ENCODE results near the gene SPDYE9.
"Not testable (repeated sequence)": the region's sequence is repeated elsewhere in the genome, so short reads cannot be mapped to it uniquely, and the experiment has no call there.

SPDYE9 gene

GRCh38 chr7:73085938-73086337, at the start of gene SPDYE9:
TSS of gene SPDYE9 (minus strand) at chr7:73086038. CDS start at chr7:73084238, 1,800 bp downstream.
- in situ Hi-C loops (cut with MboI; ENCODE audit: low sequenced_read_pairs) = not testable (repeated sequence)

- in situ Hi-C loops (cut with MboI; ENCODE audit: low sequenced_read_pairs) = not testable (repeated sequence)
These were observed 49.0 kb upstream of the SPDYE9 start for GRCh38 chr7:73134866-73135265.

- in situ Hi-C loops (cut with MboI; ENCODE audit: low sequenced_read_pairs) = not testable (repeated sequence)
These were observed 46.9 kb upstream of the SPDYE9 start for GRCh38 chr7:73132651-73133217.

- in situ Hi-C loops (cut with MboI; ENCODE audit: low sequenced_read_pairs) = not testable (repeated sequence)
These were observed 44.8 kb upstream of the SPDYE9 start for GRCh38 chr7:73130612-73131011.

- in situ Hi-C loops (cut with MboI; ENCODE audit: low sequenced_read_pairs) = not testable (repeated sequence)
These were observed 38.3 kb upstream of the SPDYE9 start for GRCh38 chr7:73124126-73124525.

GRCh38 chr7:73122778-73123447, 37.1 kb upstream of the SPDYE9 start:
- in situ Hi-C loops (cut with MboI; ENCODE audit: low sequenced_read_pairs) = not testable (repeated sequence)

GRCh38 chr7:73118155-73118554, 32.3 kb upstream of the SPDYE9 start:
- in situ Hi-C loops (cut with MboI; ENCODE audit: low sequenced_read_pairs) = not testable (repeated sequence)

GRCh38 chr7:73057811-73058210, 28.0 kb downstream of the SPDYE9 start, which contains the start of gene SPDYE11:
TSS of gene SPDYE11 (minus strand) at chr7:73057911. CDS start at chr7:73056111, 1,800 bp downstream.
- in situ Hi-C loops (cut with MboI; ENCODE audit: low sequenced_read_pairs) = not testable (repeated sequence)

- in situ Hi-C loops (cut with MboI; ENCODE audit: low sequenced_read_pairs) = not testable (repeated sequence)
These were observed 56.2 kb downstream of the SPDYE9 start, which contains the start of gene SPDYE8 for GRCh38 chr7:73029666-73030065. TSS of gene SPDYE8 (minus strand) at chr7:73029766. CDS start at chr7:73027966, 1,800 bp downstream.
